GM12873 (cell line): ENCODE measurements around the gene GJA10.

Experiments used
- TF ChIP-seq, protein P1 (sequence below): IDR thresholded peaks from 2 replicates; pipeline ENCODE4 v1.5.1; 2012; ENCODE audit warnings: low read depth, mild to moderate bottlenecking, moderate library complexity, low read length, control low read depth; ENCODE audit not compliant: insufficient read depth; ENCODE audit errors: missing control alignments

The GJA10 gene

GRCh38 chr6:89924231-89924630, 30.0 kb downstream of the GJA10 start:
- TF ChIP-seq, protein P1, sequence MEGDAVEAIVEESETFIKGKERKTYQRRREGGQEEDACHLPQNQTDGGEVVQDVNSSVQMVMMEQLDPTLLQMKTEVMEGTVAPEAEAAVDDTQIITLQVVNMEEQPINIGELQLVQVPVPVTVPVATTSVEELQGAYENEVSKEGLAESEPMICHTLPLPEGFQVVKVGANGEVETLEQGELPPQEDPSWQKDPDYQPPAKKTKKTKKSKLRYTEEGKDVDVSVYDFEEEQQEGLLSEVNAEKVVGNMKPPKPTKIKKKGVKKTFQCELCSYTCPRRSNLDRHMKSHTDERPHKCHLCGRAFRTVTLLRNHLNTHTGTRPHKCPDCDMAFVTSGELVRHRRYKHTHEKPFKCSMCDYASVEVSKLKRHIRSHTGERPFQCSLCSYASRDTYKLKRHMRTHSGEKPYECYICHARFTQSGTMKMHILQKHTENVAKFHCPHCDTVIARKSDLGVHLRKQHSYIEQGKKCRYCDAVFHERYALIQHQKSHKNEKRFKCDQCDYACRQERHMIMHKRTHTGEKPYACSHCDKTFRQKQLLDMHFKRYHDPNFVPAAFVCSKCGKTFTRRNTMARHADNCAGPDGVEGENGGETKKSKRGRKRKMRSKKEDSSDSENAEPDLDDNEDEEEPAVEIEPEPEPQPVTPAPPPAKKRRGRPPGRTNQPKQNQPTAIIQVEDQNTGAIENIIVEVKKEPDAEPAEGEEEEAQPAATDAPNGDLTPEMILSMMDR, result no peak

DNA sequence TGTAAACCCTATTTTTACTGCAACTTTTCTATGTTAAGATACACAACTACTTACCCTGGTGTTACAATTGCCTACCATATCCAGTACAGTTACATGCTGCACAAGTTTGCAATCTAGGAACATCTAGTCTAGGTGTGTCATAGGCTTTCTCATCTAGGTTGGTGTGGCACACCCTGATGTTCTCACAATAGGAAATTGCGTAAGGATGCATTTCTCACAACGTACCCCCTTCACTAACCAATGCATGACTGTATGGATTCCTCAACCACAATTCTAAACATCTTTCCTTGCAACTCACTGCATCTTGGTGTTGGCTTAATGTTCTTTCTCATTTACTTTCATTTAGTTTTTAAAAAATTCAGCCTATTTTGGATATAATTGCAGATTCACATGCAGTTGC, 31.6 kb downstream of the GJA10 start:
- TF ChIP-seq, protein P1, result no peak

- TF ChIP-seq, protein P1, result no peak
Observed at GRCh38 chr6:89927264-89927663, 33.0 kb downstream of the GJA10 start.

DNA sequence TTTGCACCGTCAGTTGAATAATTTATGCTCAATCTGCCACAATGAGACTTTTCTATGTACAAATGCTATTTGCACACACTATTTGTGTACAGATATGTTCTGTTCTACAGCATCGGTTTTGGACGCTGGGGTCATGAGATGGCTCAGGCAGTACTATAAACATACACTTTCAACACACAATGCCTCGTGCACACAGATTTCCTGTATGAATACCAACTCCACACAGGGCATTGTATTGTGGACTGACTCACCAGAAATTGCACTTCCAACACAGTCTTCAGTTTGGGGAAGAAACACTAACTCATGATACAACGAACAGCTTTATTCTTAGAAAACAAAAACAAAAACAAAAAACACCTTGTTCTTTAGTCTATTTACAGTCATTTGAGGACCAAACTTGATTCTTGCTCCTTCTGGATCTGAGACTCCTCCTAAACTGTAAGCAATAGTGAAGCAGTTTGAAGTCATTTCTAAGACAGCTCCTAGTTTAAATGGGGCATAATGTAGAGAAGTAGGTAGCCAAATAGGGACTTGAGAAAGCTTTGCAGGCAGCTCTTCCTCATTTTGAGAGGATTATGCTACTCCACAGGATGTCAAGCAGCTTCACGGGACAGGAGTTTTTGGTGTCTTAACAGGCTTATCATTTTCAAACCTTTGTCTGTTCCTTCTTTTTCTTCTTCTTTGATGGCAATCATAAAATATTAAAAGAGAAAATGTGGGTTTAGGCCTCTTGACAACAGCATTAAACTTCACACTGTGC, 33.7 kb downstream of the GJA10 start:
- TF ChIP-seq, protein P1, result no peak

GRCh38 chr6:89928604-89929003, 34.3 kb downstream of the GJA10 start:
- TF ChIP-seq, protein P1, result no peak

- TF ChIP-seq, protein P1, result no peak
Observed at GRCh38 chr6:89930789-89931188, 36.5 kb downstream of the GJA10 start.

DNA sequence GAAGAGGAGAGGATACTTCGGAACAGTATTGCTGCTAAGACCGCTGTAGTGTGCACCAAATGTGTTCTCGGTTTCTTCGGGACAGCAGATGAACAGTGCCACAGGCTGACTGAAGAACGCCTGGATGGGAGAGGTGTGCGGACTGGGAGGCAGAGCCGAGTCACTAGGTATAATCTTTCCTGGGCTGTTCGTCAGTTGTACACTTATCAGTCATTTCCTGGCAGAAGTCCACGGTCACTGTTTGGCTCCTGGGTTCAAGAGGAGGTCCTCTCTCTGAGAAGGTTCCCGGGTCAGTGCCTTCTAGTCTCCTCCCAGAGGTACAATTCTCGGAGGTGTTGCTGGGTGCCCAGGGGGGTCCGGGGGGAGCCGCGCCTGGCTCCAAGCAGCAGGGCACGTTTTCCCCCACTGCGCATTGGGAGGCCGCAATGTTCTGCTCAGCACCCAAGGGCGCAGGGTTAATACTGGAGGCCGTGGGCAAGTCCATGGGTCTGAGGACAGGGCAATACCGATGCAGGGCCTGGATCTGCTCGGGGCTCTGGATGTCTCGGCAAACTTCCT, 38.1 kb downstream of the GJA10 start:
- TF ChIP-seq, protein P1, result no peak
